SK-N-SH (cell line): ENCODE data around the gene FAM20C. TPM values are rescaled to one million over a fixed set of nuclear protein-coding genes. Genes with fewer than 3 reads are reported as not detected.

Experiments used
- CTCF ChIA-PET: fragments of 300-600, 350-600 bp; formaldehyde crosslinking; extraction: SDS; loops from one replicate; lab custom pipeline; 2021; lab: Yijun Ruan, JAX
- POLR2A ChIA-PET: fragments of 350-600 bp; sonication (Branson Sonifier 250); formaldehyde crosslinking; extraction: SDS; loops from one replicate; lab custom pipeline; 2020; ENCODE audit warnings: antibody characterized with exemption, inconsistent platforms; lab: Yijun Ruan, JAX
- DNase-seq: peaks from one replicate; pipeline ENCODE4 v3.0.0; 2012
- H2AFZ ChIP-seq: fragments of 200-600 bp; sonication (generic); 2 replicates; pipeline ENCODE4 v1.8.1; 2016; ENCODE audit warnings: antibody characterized with exemption, mild to moderate bottlenecking, low read depth
- H3F3A ChIP-seq: fragments of 200-600 bp; sonication (generic); replicated peaks from 2 replicates; pipeline ENCODE3; 2016; ENCODE audit warnings: antibody characterized with exemption, mild to moderate bottlenecking; ENCODE audit not compliant: insufficient read depth
- H3K27ac ChIP-seq, 2 experiments: fragments of 200-500 bp in 1 of 2; fragments of 200-600 bp in 1 of 2; sonication (Bioruptor generic) in 1 of 2; sonication (generic), shearing (Covaris generic) in 1 of 2; 2 replicates each; pipeline versions ENCODE4 v1.5.1 to v1.6.1; 2014 to 2016; ENCODE audit warnings: low read depth in 2 of 2, inconsistent platforms in 1 of 2, low read length in 1 of 2, mild to moderate bottlenecking in 1 of 2, mixed read lengths in 1 of 2
- H3K27me3 ChIP-seq: fragments of 200-600 bp; sonication (generic), shearing (Covaris generic); 2 replicates; pipeline ENCODE4 v1.6.1; 2016; ENCODE audit warnings: mixed run types; ENCODE audit not compliant: insufficient read depth
- H3K36me3 ChIP-seq, 2 experiments: fragments of 200-500 bp in 1 of 2; fragments of 200-600 bp in 1 of 2; sonication (Bioruptor generic) in 1 of 2; sonication (generic) in 1 of 2; replicated peaks in 1 of 2; 2 replicates each; pipeline versions ENCODE3 to v1.5.1; 2014 to 2016; ENCODE audit warnings: low read length in 1 of 2, mild to moderate bottlenecking in 1 of 2; ENCODE audit not compliant: insufficient read depth in 2 of 2, control insufficient read depth in 1 of 2
- H3K4me1 ChIP-seq, 2 experiments: fragments of 200-500 bp in 1 of 2; fragments of 200-600 bp in 1 of 2; sonication (Bioruptor generic) in 1 of 2; sonication (generic), shearing (Covaris generic) in 1 of 2; 2 replicates each; pipeline versions ENCODE4 v1.5.1 to v1.6.1; 2014 to 2016; ENCODE audit warnings: low read depth in 1 of 2, low read length in 1 of 2, mixed run types in 1 of 2; ENCODE audit not compliant: insufficient read depth in 2 of 2, control insufficient read depth in 1 of 2
- H3K4me2 ChIP-seq: fragments of 200-600 bp; sonication (generic), shearing (Covaris generic); 2 replicates; pipeline ENCODE4 v1.6.1; 2017; ENCODE audit warnings: mixed run types
- H3K4me3 ChIP-seq, 2 experiments: fragments of 200-500 bp in 1 of 2; fragments of 200-600 bp in 1 of 2; sonication (Bioruptor generic) in 1 of 2; sonication (generic), shearing (Covaris generic) in 1 of 2; 2 replicates each; pipeline versions ENCODE4 v1.5.1 to v1.8.1; 2014 to 2016; ENCODE audit warnings: low read depth in 2 of 2, inconsistent platforms in 1 of 2, low read length in 1 of 2, mild to moderate bottlenecking in 1 of 2, mixed read lengths in 1 of 2, moderate library complexity in 1 of 2
- H3K79me2 ChIP-seq: fragments of 200-600 bp; sonication (generic); 2 replicates; pipeline ENCODE4 v1.8.1; 2017; ENCODE audit warnings: mild to moderate bottlenecking; ENCODE audit not compliant: insufficient read depth
- H3K9ac ChIP-seq: fragments of 200-600 bp; sonication (generic); 2 replicates; pipeline ENCODE4 v1.6.1; 2017; ENCODE audit warnings: mixed run types
- H3K9me2 ChIP-seq: fragments of 200-600 bp; sonication (generic); 2 replicates; pipeline ENCODE4 v1.6.1; 2017; ENCODE audit warnings: mixed run types
- H3K9me3 ChIP-seq: fragments of 200-600 bp; sonication (generic); 2 replicates; pipeline ENCODE4 v1.6.1; 2017; ENCODE audit warnings: mixed run types, mild to moderate bottlenecking, moderate library complexity
- H4K20me1 ChIP-seq: fragments of 200-600 bp; sonication (generic); 2 replicates; pipeline ENCODE4 v1.6.1; 2017; ENCODE audit warnings: mild to moderate bottlenecking, mixed run types; ENCODE audit not compliant: insufficient read depth
- ELF1 ChIP-seq: IDR thresholded peaks from 2 replicates; pipeline ENCODE4 v1.4.0; 2012
- EP300 ChIP-seq, 2 experiments: IDR thresholded peaks; 2 replicates each; pipeline versions ENCODE4 v1.4.0 to v1.6.1; 2012; ENCODE audit warnings: borderline replicate concordance in 1 of 2, low read depth in 1 of 2, low read length in 1 of 2
- FOXM1 ChIP-seq: IDR thresholded peaks from 2 replicates; pipeline ENCODE4 v1.4.0; 2012; ENCODE audit warnings: low read depth, mild to moderate bottlenecking
- JUND ChIP-seq: IDR thresholded peaks from 2 replicates; pipeline ENCODE4 v1.4.0; 2012
- MEF2A ChIP-seq: IDR thresholded peaks from 2 replicates; pipeline ENCODE4 v1.4.0; 2012; ENCODE audit warnings: low read depth, borderline replicate concordance
- NFIC ChIP-seq: IDR thresholded peaks from 2 replicates; pipeline ENCODE4 v1.4.0; 2012; ENCODE audit warnings: borderline replicate concordance
- RFX5 ChIP-seq: IDR thresholded peaks from 2 replicates; pipeline ENCODE4 v1.6.1; 2012; ENCODE audit warnings: mild to moderate bottlenecking, improper control_type of control experiment, low read length
- RXRA ChIP-seq: IDR thresholded peaks from 2 replicates; pipeline ENCODE4 v1.4.0; 2012; ENCODE audit warnings: low read depth, mild to moderate bottlenecking, borderline replicate concordance
- SIN3A ChIP-seq: IDR thresholded peaks from 2 replicates; pipeline ENCODE4 v1.6.1; 2012; ENCODE audit warnings: low read depth, mild to moderate bottlenecking, low read length, moderate library complexity, borderline replicate concordance
- SMC3 ChIP-seq: IDR thresholded peaks from 2 replicates; pipeline ENCODE4 v1.6.1; 2012; ENCODE audit warnings: low read depth, low read length, improper control_type of control experiment
- TAF1 ChIP-seq: IDR thresholded peaks from 2 replicates; pipeline ENCODE4 v1.6.1; 2012; ENCODE audit warnings: low read depth, mild to moderate bottlenecking, low read length, moderate library complexity, borderline replicate concordance
- TCF12 ChIP-seq: IDR thresholded peaks from 2 replicates; pipeline ENCODE4 v1.4.0; 2012
- TEAD4 ChIP-seq: IDR thresholded peaks from 2 replicates; pipeline ENCODE4 v1.4.0; 2012; ENCODE audit warnings: mild to moderate bottlenecking, borderline replicate concordance; ENCODE audit not compliant: insufficient read depth
- USF2 ChIP-seq: fragments of 150-350 bp; IDR thresholded peaks from 2 replicates; pipeline ENCODE4 v1.6.1; 2017; ENCODE audit warnings: antibody characterized with exemption, low read length, low read depth, borderline replicate concordance
- YY1 ChIP-seq: IDR thresholded peaks from 2 replicates; pipeline ENCODE4 v1.4.0; 2012; ENCODE audit warnings: low read depth, mild to moderate bottlenecking
- WGBS: methylation state at CpG from one replicate; pipeline ENCODE4 v1.1.6; 2017; ENCODE audit warnings: low lambda C conversion rate; 5-methylcytosine and 5-hydroxymethylcytosine counted together
- polyA plus RNA-seq, 3 experiments: library from polyadenylated mRNA; depleted of rRNA; stranded (reverse); fragments of >200 nt; gene quantifications; 2 replicates each; pipeline ENCODE4 v1.2.3, GENCODE V29; 2012
- TF ChIP-seq, protein P1 (sequence below): IDR thresholded peaks from 2 replicates; pipeline ENCODE4 v1.4.0; 2012; ENCODE audit warnings: low read depth, borderline replicate concordance
- TF ChIP-seq, protein P2 (sequence below): IDR thresholded peaks from 2 replicates; pipeline ENCODE4 v1.6.1; 2012; ENCODE audit warnings: mild to moderate bottlenecking, low read depth, low read length, moderate library complexity

Gene FAM20C
- polyA plus RNA-seq, 1 of the 3 experiments (the other 2 are of a cell fraction): 12.7 TPM

- H3K9ac ChIP-seq: no peak overlapping the region
- no peaks in the 10 kb centered on the region for H3K27me3 ChIP-seq
- no peak overlapping the region for H3K4me3 ChIP-seq
- POLR2A ChIA-PET: no interaction called here
- no peak overlapping the region for H2AFZ ChIP-seq
- DNase-seq: no peak
- no peaks in the 10 kb centered on the region for H3F3A ChIP-seq
- H3K9me3 ChIP-seq: no peaks in the 10 kb centered on the region
- H3K4me1 ChIP-seq: peaks cover 0 to 2% of the 10 kb centered on the region in 2 experiments; a peak in 1 of 4 replicates
- TF ChIP-seq JUND: no peak
- TF ChIP-seq USF2: no peak
- no peak for TF ChIP-seq RFX5
- TF ChIP-seq, protein P1, sequence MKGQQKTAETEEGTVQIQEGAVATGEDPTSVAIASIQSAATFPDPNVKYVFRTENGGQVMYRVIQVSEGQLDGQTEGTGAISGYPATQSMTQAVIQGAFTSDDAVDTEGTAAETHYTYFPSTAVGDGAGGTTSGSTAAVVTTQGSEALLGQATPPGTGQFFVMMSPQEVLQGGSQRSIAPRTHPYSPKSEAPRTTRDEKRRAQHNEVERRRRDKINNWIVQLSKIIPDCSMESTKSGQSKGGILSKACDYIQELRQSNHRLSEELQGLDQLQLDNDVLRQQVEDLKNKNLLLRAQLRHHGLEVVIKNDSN: no peak
- TF ChIP-seq TAF1: no peak
- no peak for TF ChIP-seq YY1
- no peak for TF ChIP-seq ELF1
- TF ChIP-seq TCF12: no peak
- no peak for TF ChIP-seq TEAD4
- TF ChIP-seq, protein P2, sequence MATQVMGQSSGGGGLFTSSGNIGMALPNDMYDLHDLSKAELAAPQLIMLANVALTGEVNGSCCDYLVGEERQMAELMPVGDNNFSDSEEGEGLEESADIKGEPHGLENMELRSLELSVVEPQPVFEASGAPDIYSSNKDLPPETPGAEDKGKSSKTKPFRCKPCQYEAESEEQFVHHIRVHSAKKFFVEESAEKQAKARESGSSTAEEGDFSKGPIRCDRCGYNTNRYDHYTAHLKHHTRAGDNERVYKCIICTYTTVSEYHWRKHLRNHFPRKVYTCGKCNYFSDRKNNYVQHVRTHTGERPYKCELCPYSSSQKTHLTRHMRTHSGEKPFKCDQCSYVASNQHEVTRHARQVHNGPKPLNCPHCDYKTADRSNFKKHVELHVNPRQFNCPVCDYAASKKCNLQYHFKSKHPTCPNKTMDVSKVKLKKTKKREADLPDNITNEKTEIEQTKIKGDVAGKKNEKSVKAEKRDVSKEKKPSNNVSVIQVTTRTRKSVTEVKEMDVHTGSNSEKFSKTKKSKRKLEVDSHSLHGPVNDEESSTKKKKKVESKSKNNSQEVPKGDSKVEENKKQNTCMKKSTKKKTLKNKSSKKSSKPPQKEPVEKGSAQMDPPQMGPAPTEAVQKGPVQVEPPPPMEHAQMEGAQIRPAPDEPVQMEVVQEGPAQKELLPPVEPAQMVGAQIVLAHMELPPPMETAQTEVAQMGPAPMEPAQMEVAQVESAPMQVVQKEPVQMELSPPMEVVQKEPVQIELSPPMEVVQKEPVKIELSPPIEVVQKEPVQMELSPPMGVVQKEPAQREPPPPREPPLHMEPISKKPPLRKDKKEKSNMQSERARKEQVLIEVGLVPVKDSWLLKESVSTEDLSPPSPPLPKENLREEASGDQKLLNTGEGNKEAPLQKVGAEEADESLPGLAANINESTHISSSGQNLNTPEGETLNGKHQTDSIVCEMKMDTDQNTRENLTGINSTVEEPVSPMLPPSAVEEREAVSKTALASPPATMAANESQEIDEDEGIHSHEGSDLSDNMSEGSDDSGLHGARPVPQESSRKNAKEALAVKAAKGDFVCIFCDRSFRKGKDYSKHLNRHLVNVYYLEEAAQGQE: no peak
- no peak for TF ChIP-seq NFIC
- no peak for TF ChIP-seq EP300 (IDR thresholded peaks at IDR 0.05; ENCODE audit: borderline replicate concordance in 1 of 2, low read depth in 1 of 2, low read length in 1 of 2)
- TF ChIP-seq SMC3: no peak
- no peak for TF ChIP-seq MEF2A
- TF ChIP-seq SIN3A: no peak
- TF ChIP-seq FOXM1: no peak
- no peak for TF ChIP-seq RXRA
- TF ChIP-seq, all 33 proteins: peak for 0
- Histone ChIP-seq H3K9me2 (no peaks in the 10 kb centered on the region), H4K20me1 (0 out of 2 replicates have a peak, but pooled peaks cover 6% of the 10 kb centered on the region), H3K4me2 (no peak overlapping the region), H3K79me2 (no peaks in the 10 kb centered on the region), H3K36me3 (no peaks in the 10 kb centered on the region), H3K27ac (no peak overlapping the region)
- CTCF ChIA-PET: interaction anchor here (0.8 to 1.3 kb wide), 4 partner anchors 10 to 78 kb away, joined by 3 to 5 read pairs (median 4); no protein-coding TSS in a partner anchor
- 77% methylated on average over 8 of the region's 9 CpGs for WGBS
Observed at GRCh38 chr7:219581-220150, 27.3 kb downstream of the FAM20C start.
